DMS79 (cell line): ENCODE data around the gene DNM1L.

Experiments
- DNase-seq: peaks from one replicate; lab custom pipeline; 2025; lab: John Stamatoyannopoulos, UW

Gene DNM1L

GRCh38 chr12:32679091-32679919 is at the start of gene DNM1L:
Gene DNM1L (plus strand): TSS chr12:32679301. CDS start chr12:32679364, 63 bp downstream.
- peak; percentile 92 for DNase-seq

- DNase-seq = no peak
Measured at GRCh38 chr12:32641287-32641901, 37.7 kb upstream of the DNM1L start.

GRCh38 chr12:32644431-32644830 is 34.7 kb upstream of the DNM1L start:
- DNase-seq = no peak

- DNase-seq = no peak
Measured at GRCh38 chr12:32647275-32647674, 31.8 kb upstream of the DNM1L start.

- DNase-seq = no peak
Measured at GRCh38 chr12:32650508-32650907, 28.6 kb upstream of the DNM1L start.

- DNase-seq = no peak
Measured at GRCh38 chr12:32651151-32651955, 27.7 kb upstream of the DNM1L start.

GRCh38 chr12:32651956-32652210 is 27.2 kb upstream of the DNM1L start:
- no peak for DNase-seq

- no peak for DNase-seq
Measured at GRCh38 chr12:32659908-32660440, 19.1 kb upstream of the DNM1L start.

- DNase-seq = no peak
Measured at GRCh38 chr12:32661706-32662105, 17.4 kb upstream of the DNM1L start.

DNA sequence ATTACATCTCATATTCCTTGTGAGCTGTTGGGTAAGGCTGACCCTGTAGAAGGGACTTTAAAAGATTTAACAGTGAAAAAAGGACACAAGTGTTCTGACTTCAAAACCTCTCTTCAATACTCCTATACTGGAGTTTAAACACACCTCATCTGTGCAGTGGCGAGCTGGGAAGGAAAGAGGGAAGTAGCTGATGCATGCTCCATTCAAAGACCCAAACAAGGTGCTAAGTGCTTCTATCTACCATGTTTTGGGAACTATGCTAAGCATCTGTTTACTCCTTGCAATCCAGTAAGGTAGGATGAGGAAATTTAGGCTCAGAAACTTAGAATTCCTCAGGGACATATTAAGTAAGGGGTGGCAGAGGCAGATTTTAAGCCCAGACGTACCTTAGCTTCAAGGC is 16.4 kb upstream of the DNM1L start:
- DNase-seq = no peak

GRCh38 chr12:32666018-32666417 is 13.1 kb upstream of the DNM1L start:
- no peak for DNase-seq

DNA sequence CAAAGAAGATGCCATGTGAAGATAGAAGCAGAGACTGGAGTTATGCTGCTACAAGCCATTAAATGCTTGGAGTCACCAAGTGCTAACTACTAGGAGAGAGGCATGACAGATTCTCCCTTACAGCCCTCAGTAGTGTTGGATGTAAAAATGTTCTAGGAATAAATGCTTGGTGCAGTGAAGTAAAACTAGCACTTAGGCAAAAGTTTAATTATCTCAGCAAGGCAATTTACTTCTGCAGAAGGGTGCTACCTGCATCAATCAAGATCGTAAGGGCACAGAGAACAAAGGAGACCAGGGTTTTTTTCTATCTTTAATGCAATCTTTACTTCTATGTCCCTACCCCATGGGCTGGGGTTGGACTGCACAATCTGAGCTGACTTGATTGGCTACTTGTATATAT is 9.5 kb upstream of the DNM1L start:
- no peak for DNase-seq

GRCh38 chr12:32671930-32672780 is 6.9 kb upstream of the DNM1L start:
- no peak for DNase-seq

GRCh38 chr12:32679920-32680237 is 778 bp downstream of the DNM1L start:
- no peak for DNase-seq

- DNase-seq = no peak
Measured at GRCh38 chr12:32680787-32681186, 1.7 kb downstream of the DNM1L start.

GRCh38 chr12:32681272-32681671 is 2.2 kb downstream of the DNM1L start:
- DNase-seq = no peak

- DNase-seq = no peak
Measured at GRCh38 chr12:32686340-32686739, 7.2 kb downstream of the DNM1L start.

DNA sequence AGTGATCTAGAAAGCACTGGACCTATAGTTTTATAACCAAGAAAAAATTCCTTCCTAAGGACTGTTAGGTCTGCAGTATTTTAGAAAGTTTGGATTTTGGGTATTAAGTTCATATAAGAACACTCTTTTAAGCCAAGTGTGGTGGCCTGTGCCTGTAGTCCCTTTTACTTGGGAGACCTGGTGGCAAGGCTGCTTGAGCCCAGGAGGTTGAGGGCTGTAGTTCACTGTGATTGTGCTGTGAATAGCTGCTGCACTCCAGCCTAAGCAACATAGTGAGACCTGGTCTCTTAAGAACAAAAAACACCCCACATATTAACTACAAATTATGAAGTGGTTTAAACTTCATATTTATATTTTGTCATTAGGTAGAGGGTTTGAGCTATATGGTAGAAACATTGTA is 9.7 kb downstream of the DNM1L start:
- no peak for DNase-seq

DNA sequence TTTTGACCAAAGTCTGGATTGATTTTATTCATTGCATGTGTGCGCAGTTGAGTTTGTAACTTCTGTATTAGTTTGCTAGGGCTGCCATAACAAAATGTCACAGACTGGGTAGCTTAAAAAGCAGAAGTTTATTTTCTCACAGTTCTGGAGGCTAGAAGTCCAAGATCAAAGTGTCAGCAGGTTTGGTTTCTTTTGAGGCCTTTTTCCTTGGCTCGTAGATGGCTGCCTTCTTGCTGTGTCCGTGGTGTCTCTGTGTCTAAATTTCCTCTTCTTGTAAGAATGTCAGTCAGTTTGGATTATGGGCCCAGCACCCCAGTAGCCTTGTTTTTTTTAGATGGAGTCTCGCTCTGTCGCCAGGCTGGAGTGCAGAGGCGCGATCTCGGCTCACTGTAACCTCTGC is 11.8 kb downstream of the DNM1L start:
- no peak for DNase-seq

- DNase-seq = no peak
Measured at GRCh38 chr12:32692358-32692757, 13.3 kb downstream of the DNM1L start.

DNA sequence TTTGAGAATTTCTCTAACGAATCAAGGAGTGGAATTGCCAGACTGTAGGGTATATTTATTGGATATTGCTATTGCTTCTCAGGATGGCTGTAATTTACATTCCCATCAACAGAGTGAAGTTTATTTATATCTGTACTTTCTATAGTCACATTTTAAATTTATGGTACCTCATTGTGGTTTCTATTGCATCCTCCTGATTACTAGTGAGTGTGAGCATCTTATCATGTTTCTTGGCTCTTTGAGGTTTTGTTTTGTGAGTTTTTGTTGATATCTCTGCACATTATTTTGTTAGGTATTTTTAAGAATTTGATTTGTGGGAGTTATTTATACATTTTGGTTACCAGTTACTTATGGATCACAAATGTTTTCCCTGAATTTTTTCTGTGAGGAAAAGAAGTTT is 13.9 kb downstream of the DNM1L start:
- no peak for DNase-seq

DNA sequence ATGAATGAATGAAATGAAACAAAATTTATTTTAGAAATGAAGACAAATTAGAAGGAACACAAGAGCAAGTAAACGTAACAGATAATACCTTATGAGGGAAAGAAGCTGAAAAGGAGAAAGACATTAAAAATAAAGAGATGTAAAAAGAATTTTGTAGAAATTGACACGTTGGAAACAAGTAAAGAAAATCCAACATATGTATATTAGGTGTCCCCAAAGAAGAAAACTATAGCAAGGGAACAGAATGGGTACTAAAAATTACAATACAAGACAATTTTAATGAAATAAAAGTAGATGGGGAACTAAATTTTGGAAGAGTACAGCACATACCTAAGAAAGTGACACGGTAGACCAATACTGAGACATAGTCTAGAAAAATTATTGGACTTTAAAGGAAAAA is 16.7 kb downstream of the DNM1L start:
- DNase-seq = no peak
